A549 (cell line): Measurements from ENCODE around the gene MAP7D1. TPM values are rescaled to one million over a fixed set of nuclear protein-coding genes. Genes with fewer than 3 reads are reported as not detected.
"Not testable (repeated sequence)": the region's sequence is repeated elsewhere in the genome, so short reads cannot be mapped to it uniquely, and the experiment has no call there.

Experiments used
- ATAC-seq, 2 experiments: fragments of 200-7000 bp in 1 of 2; fragments of >200 bp in 1 of 2; cut with Nextera tagmentation in 1 of 2; cut with Tn5 transposase in 1 of 2; 3 replicates each; pipeline versions ENCODE4 v1.8.0 to v1.9.1; 2018 to 2020; ENCODE audit warnings: mild to moderate bottlenecking in 1 of 2, moderate library complexity in 1 of 2
- CTCF ChIA-PET: fragments of 300-600 bp; sonication (Branson Sonifier 250); formaldehyde crosslinking; extraction: SDS; loops from one replicate; lab custom pipeline; 2021; ENCODE audit warnings: antibody characterized with exemption, inconsistent platforms; lab: Yijun Ruan, JAX
- POLR2A ChIA-PET: fragments of 350-600 bp; formaldehyde crosslinking; extraction: SDS; loops from one replicate; lab custom pipeline; 2021; ENCODE audit warnings: antibody characterized with exemption, inconsistent platforms; lab: Yijun Ruan, JAX
- DNase-seq, 2 experiments: peaks; one replicate each; pipeline versions ENCODE4 v3.0.0 to v3.0.0-alpha.2; 2011 to 2016; ENCODE audit warnings: low read depth in 1 of 2, low spot score in 1 of 2
- FAIRE-seq: peaks from 2 replicates; lab custom pipeline; 2011; peaks lifted over from hg19 to GRCh38; lab: Jason Lieb, UNC
- H3K27ac ChIP-seq, 2 experiments: fragments of >200 bp; sonication (Bioruptor Twin); formaldehyde crosslinking; 3 replicates each; pipeline ENCODE4 v1.5.1; 2016 to 2017
- H3K4me1 ChIP-seq: fragments of >200 bp; sonication (Bioruptor Twin); formaldehyde crosslinking; 3 replicates; pipeline ENCODE4 v1.6.1; 2016
- H3K4me2 ChIP-seq: fragments of >200 bp; sonication (Bioruptor Twin); formaldehyde crosslinking; 3 replicates; pipeline ENCODE4 v1.6.1; 2016
- H3K4me3 ChIP-seq: fragments of >200 bp; sonication (Bioruptor Twin); formaldehyde crosslinking; 3 replicates; pipeline ENCODE4 v1.5.1; 2016
- H3K9me3 ChIP-seq: fragments of >200 bp; sonication (Bioruptor Twin); formaldehyde crosslinking; 3 replicates; pipeline ENCODE4 v1.6.1; 2016
- ELK1 ChIP-seq: fragments of 150-350 bp; IDR thresholded peaks from 2 replicates; pipeline ENCODE4 v1.6.1; 2014; ENCODE audit warnings: low read depth, mild to moderate bottlenecking, low read length
- GATA3 ChIP-seq: IDR thresholded peaks from 2 replicates; pipeline ENCODE4 v1.6.1; 2012; ENCODE audit warnings: borderline replicate concordance
- MAZ ChIP-seq: fragments of 150-350 bp; IDR thresholded peaks from 2 replicates; pipeline ENCODE4 v1.6.1; 2014; ENCODE audit warnings: antibody characterized with exemption, low read depth, low read length, borderline replicate concordance
- WGBS: methylation state at CpG from one replicate; pipeline ENCODE4 v1.1.6; 2017; ENCODE audit errors: missing lambda C conversion rate; 5-methylcytosine and 5-hydroxymethylcytosine counted together
- polyA plus RNA-seq, 4 experiments: library from polyadenylated mRNA; depleted of rRNA in 3 of 4; stranded (reverse); fragments of >200 nt; fragmentation: RNase III in 1 of 4; extraction: RNeasy Plus Mini Kit Qiagen cat#74134 plus additional on column Dnase treatment in 1 of 4; gene quantifications; 2 replicates in 3 of 4; 3 replicates in 1 of 4; pipeline ENCODE4 v1.2.3, GENCODE V29; 2011 to 2017
- small RNA-seq, 6 experiments: library from RNA; depleted of rRNA; stranded (forward); fragments of <200 nt; gene quantifications; one replicate each; pipeline ENCODE3, GENCODE V24; 2012

Gene MAP7D1
- polyA plus RNA-seq, 2 of the 4 experiments (the other 2 are of a cell fraction) = 16.4 to 74.9 TPM

DNA sequence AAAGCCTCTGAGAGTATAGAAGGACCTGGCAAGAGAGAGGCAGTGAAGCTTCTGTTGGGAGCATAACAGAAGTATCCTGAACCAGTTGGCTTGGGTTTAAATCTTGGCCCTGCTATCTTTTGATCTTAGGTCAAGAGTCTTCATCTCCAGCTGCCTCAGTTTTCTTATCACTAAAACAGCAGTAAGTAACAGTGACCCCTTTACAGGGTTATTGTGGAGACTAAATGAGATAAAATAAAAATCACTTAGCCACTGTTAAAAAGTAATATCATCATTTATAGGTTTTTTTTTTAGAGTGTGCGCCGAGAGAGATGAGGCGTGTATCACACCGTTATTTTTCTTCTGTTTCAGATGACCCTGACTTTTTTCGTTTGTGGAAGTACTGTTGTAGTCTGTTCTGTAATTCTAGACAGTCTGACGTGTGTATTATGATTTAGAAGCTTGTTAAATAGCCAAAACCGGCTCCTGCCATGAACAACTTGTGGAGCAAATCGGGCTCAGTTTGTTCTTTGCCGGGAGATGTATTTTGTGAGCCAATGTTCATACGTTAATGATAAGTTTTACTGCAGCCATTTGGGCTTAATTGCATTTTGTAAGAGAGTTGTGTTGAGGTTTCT is 69.4 kb downstream of the MAP7D1 start (continued):
- no peak for TF ChIP-seq MAZ
- TF ChIP-seq ELK1 = no peak
- TF ChIP-seq GATA3 = no peak

DNA sequence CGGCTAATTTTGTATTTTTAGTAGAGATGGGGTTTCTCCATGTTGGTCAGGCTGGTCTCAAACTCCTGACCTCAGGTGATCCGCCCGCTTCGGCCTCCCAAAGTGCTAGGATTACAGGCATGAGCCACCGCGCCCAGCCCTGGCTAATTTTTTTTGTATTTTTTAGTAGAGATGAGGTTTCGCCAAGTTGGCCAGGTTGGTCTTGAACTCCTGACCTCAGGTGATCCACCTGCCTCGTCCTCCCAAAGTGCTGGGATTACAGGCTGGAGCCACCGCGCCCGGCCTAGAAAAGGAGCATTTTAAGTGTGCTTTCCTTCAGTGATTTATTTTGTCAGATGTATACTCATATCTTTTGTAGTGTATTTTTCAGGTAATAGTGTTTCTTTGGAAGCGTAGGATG is 74.3 kb downstream of the MAP7D1 start:
- CTCF ChIA-PET, ATAC-seq, H3K4me3 ChIP-seq, H3K9me3 ChIP-seq, H3K27ac ChIP-seq, FAIRE-seq, POLR2A ChIA-PET, DNase-seq, H3K4me2 ChIP-seq: not testable (repeated sequence)
- H3K4me1 ChIP-seq = peaks cover 18% of the 10 kb centered on the region; the same call in 2 of the 3 replicates
- 94% methylated on average over 9 of the region's 12 CpGs for WGBS

Small RNAs within 50 kb of the gene (small RNA-seq; reads per million reads assigned to genes)
- gene RN7SL131P = 0 reads per million in 6 experiments

Other genes starting within 250 kb of the MAP7D1 start
- gene AGO3, start 225.1 kb upstream of the MAP7D1 start, polyA plus RNA-seq (2011; rRNA removed) = 14.7 and 19.8 TPM in 2 replicates
- 3.8 to 4.3 TPM (median 4.3 TPM) in 3 replicates for gene AGO3, start 225.1 kb upstream of the MAP7D1 start, polyA plus RNA-seq (2017; fragmentation: RNase III; extraction: RNeasy Plus Mini Kit Qiagen cat#74134 plus additional on column Dnase treatment)
- 0.08 TPM in 1 of 2 replicates, not detected in the other for gene TEKT2, start 72.1 kb upstream of the MAP7D1 start, polyA plus RNA-seq (2011; rRNA removed)
- gene TEKT2, start 72.1 kb upstream of the MAP7D1 start, polyA plus RNA-seq (2017; fragmentation: RNase III; extraction: RNeasy Plus Mini Kit Qiagen cat#74134 plus additional on column Dnase treatment) = 0.05 to 0.12 TPM in 2 of 3 replicates, not detected in the other
- gene ADPRS, start 67.3 kb upstream of the MAP7D1 start, polyA plus RNA-seq (2011; rRNA removed) = 14.3 and 14.6 TPM in 2 replicates
- 15.2 to 16.7 TPM (median 16.5 TPM) in 3 replicates for gene ADPRS, start 67.3 kb upstream of the MAP7D1 start, polyA plus RNA-seq (2017; fragmentation: RNase III; extraction: RNeasy Plus Mini Kit Qiagen cat#74134 plus additional on column Dnase treatment)
- 0.05 and 0.12 TPM in 2 replicates for gene COL8A2, start 30.9 kb upstream of the MAP7D1 start, polyA plus RNA-seq (2011; rRNA removed)
- gene COL8A2, start 30.9 kb upstream of the MAP7D1 start, polyA plus RNA-seq (2017; fragmentation: RNase III; extraction: RNeasy Plus Mini Kit Qiagen cat#74134 plus additional on column Dnase treatment) = 0.07 to 0.16 TPM (median 0.12 TPM) in 3 replicates
- gene TRAPPC3, start 6.7 kb upstream of the MAP7D1 start, polyA plus RNA-seq (2011; rRNA removed) = 62.2 and 67.0 TPM in 2 replicates
- gene TRAPPC3, start 6.7 kb upstream of the MAP7D1 start, polyA plus RNA-seq (2017; fragmentation: RNase III; extraction: RNeasy Plus Mini Kit Qiagen cat#74134 plus additional on column Dnase treatment) = 103 to 109 TPM (median 105 TPM) in 3 replicates
- gene THRAP3, start 68.3 kb downstream of the MAP7D1 start, polyA plus RNA-seq (2011; rRNA removed) = 60.7 and 66.5 TPM in 2 replicates
- gene THRAP3, start 68.3 kb downstream of the MAP7D1 start, polyA plus RNA-seq (2017; fragmentation: RNase III; extraction: RNeasy Plus Mini Kit Qiagen cat#74134 plus additional on column Dnase treatment) = 57.9 to 61.7 TPM (median 60.0 TPM) in 3 replicates
- 0.41 and 0.53 TPM in 2 replicates for gene SH3D21, start 150.2 kb downstream of the MAP7D1 start, polyA plus RNA-seq (2011; rRNA removed)
- 1.1 to 1.6 TPM (median 1.4 TPM) in 3 replicates for gene SH3D21, start 150.2 kb downstream of the MAP7D1 start, polyA plus RNA-seq (2017; fragmentation: RNase III; extraction: RNeasy Plus Mini Kit Qiagen cat#74134 plus additional on column Dnase treatment)
- 2.0 and 2.9 TPM in 2 replicates for gene EVA1B, start 167.5 kb downstream of the MAP7D1 start, polyA plus RNA-seq (2011; rRNA removed)
- 7.5 to 10.8 TPM (median 8.5 TPM) in 3 replicates for gene EVA1B, start 167.5 kb downstream of the MAP7D1 start, polyA plus RNA-seq (2017; fragmentation: RNase III; extraction: RNeasy Plus Mini Kit Qiagen cat#74134 plus additional on column Dnase treatment)
- gene STK40, start 229.8 kb downstream of the MAP7D1 start, polyA plus RNA-seq (2011; rRNA removed) = 8.9 and 10.5 TPM in 2 replicates
- 6.0 to 7.6 TPM (median 6.8 TPM) in 3 replicates for gene STK40, start 229.8 kb downstream of the MAP7D1 start, polyA plus RNA-seq (2017; fragmentation: RNase III; extraction: RNeasy Plus Mini Kit Qiagen cat#74134 plus additional on column Dnase treatment)
- 44.3 and 54.9 TPM in 2 replicates for gene LSM10, start 241.7 kb downstream of the MAP7D1 start, polyA plus RNA-seq (2011; rRNA removed)
- 40.3 to 43.3 TPM (median 40.7 TPM) in 3 replicates for gene LSM10, start 241.7 kb downstream of the MAP7D1 start, polyA plus RNA-seq (2017; fragmentation: RNase III; extraction: RNeasy Plus Mini Kit Qiagen cat#74134 plus additional on column Dnase treatment)